Caco-2 (cell line): ENCODE data around the gene BDKRB1. TPM values are rescaled to one million over a fixed set of nuclear protein-coding genes. Genes with fewer than 3 reads are reported as not detected.

Source experiments
- BruUV-seq: library from RNA; stranded (reverse); fragments of 400-500 nt; replicated peaks from 2 replicates; lab custom pipeline; 2021; lab: Mats Ljungman, UMichigan
- CTCF ChIA-PET: fragments of 300-600 bp; sonication (Branson Sonifier 250); formaldehyde crosslinking; loops from one replicate; lab custom pipeline; 2022; ENCODE audit warnings: antibody characterized with exemption; lab: Charles Lee
- POLR2A ChIA-PET: fragments of 300-600 bp; sonication (Branson Sonifier 250); formaldehyde crosslinking; loops from one replicate; lab custom pipeline; 2022; ENCODE audit warnings: antibody characterized with exemption; lab: Charles Lee
- DNase-seq, 2 experiments: peaks; one replicate each; pipeline versions ENCODE4 v3.0.0 to v3.0.0-alpha.2; 2020 to 2022
- H3K27me3 ChIP-seq: replicated peaks from 2 replicates; pipeline ENCODE4 v1.6.0; 2011; ENCODE audit warnings: low read length; ENCODE audit not compliant: control insufficient read depth, insufficient read depth
- H3K36me3 ChIP-seq: 2 replicates; pipeline ENCODE4 v1.5.1; 2011; ENCODE audit warnings: low read length; ENCODE audit not compliant: control insufficient read depth, insufficient read depth
- H3K4me1 ChIP-seq: fragments of 250-450 bp; sonication (Bioruptor Pico); 2 replicates; pipeline ENCODE4 v1.5.1; 2020; ENCODE audit warnings: mild to moderate bottlenecking
- H3K4me3 ChIP-seq: 2 replicates; pipeline ENCODE4 v1.5.1; 2011; ENCODE audit warnings: low read depth, mild to moderate bottlenecking, control low read depth, low read length
- H3K9me3 ChIP-seq: fragments of 250-450 bp; sonication (Bioruptor Pico); 2 replicates; pipeline ENCODE4 v1.5.1; 2020; ENCODE audit warnings: mild to moderate bottlenecking, moderate library complexity
- H3K27ac Mint-ChIP-seq: one replicate; pipeline ENCODE4 v1.8.0; 2022; ENCODE audit warnings: mixed read lengths; ENCODE audit not compliant: unreplicated experiment
- H3K27me3 Mint-ChIP-seq: one replicate; pipeline ENCODE4 v1.8.0; 2022; ENCODE audit warnings: mixed read lengths; ENCODE audit not compliant: insufficient read depth, unreplicated experiment
- H3K36me3 Mint-ChIP-seq: one replicate; pipeline ENCODE4 v1.8.0; 2022; ENCODE audit warnings: mild to moderate bottlenecking, mixed read lengths; ENCODE audit not compliant: insufficient read depth, unreplicated experiment
- H3K4me1 Mint-ChIP-seq: one replicate; pipeline ENCODE4 v1.8.0; 2022; ENCODE audit warnings: low read depth, mixed read lengths; ENCODE audit not compliant: unreplicated experiment
- H3K4me3 Mint-ChIP-seq: one replicate; pipeline ENCODE4 v1.8.0; 2022; ENCODE audit warnings: mild to moderate bottlenecking, moderate library complexity, mixed read lengths; ENCODE audit not compliant: unreplicated experiment
- H3K9me3 Mint-ChIP-seq: one replicate; pipeline ENCODE4 v1.8.0; 2022; ENCODE audit warnings: mixed read lengths; ENCODE audit not compliant: unreplicated experiment
- intact Hi-C: fragments of 100-400 bp; cut with micrococcal nuclease; formaldehyde crosslinking; loops from one replicate; pipeline ENCODE4 v1.10.0; 2022; ENCODE audit not compliant: unreplicated experiment
- total RNA-seq: library from RNA; stranded (reverse); gene quantifications from 2 replicates; pipeline ENCODE4 v1.2.3, GENCODE V29; 2022
- TF ChIP-seq, protein P1 (sequence below), 2 experiments: fragments of 200-600 bp in 1 of 2; IDR thresholded peaks; 1 replicate in 1 of 2; 2 replicates in 1 of 2; pipeline versions ENCODE4 v1.5.1 to v1.8.0; 2011 to 2022; ENCODE audit warnings: antibody characterized with exemption in 1 of 2, control low read depth in 1 of 2, inconsistent platforms in 1 of 2, low read depth in 1 of 2, low read length in 1 of 2, mild to moderate bottlenecking in 1 of 2, moderate library complexity in 1 of 2; ENCODE audit not compliant: insufficient read depth in 1 of 2, severe bottlenecking in 1 of 2, unreplicated experiment in 1 of 2

The BDKRB1 gene
- total RNA-seq, 1 experiment from 2014 or later, result 0.18 TPM

DNA sequence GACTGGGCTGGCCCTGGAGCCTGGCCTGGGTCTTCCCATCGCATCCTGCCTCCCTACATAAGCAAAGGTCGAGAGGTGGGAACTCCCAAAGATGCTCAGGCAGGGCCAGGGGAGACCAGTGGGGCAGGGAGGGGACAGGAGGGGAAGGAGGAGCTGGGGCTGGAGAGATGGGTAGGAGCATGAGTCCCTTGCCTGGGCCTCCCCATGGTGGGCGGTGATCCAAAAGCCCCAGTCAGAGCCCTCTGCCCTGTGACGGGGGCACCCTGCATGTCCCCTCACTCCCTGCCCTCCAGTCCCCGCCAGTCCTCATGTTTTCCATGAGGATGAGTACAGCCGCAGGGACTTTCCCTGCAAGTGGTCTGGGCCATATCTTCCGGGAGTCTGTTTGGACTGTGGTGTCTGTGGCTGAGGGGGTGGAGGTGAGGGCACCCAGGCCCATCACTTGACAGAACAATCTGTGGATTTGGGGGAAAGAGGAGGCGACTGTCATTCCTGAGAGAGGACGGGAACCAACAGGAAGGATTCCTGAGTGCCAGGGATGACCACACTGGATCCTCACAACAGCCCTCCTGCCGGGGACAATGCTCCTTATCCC, 42.0 kb upstream of the BDKRB1 start:
- Mint-ChIP-seq H3K27ac (no peak overlapping the region), H3K36me3 (no peaks in the 10 kb centered on the region), H3K4me3 (no peak overlapping the region), H3K27me3 (no peaks in the 10 kb centered on the region), H3K4me1 (no peaks in the 10 kb centered on the region), H3K9me3 (peaks cover 12% of the 10 kb centered on the region)
- intact Hi-C loops, result no loop called here
- Histone ChIP-seq H3K4me1 (no peaks in the 10 kb centered on the region), H3K4me3 (no peak overlapping the region), H3K9me3 (no peaks in the 10 kb centered on the region), H3K27me3 (no peaks in the 10 kb centered on the region), H3K36me3 (no peaks in the 10 kb centered on the region)
- no TSS peak for BruUV-seq
- ChIA-PET CTCF (no interaction called here), POLR2A (no interaction called here)
- no peak for DNase-seq
- TF ChIP-seq, protein P1, sequence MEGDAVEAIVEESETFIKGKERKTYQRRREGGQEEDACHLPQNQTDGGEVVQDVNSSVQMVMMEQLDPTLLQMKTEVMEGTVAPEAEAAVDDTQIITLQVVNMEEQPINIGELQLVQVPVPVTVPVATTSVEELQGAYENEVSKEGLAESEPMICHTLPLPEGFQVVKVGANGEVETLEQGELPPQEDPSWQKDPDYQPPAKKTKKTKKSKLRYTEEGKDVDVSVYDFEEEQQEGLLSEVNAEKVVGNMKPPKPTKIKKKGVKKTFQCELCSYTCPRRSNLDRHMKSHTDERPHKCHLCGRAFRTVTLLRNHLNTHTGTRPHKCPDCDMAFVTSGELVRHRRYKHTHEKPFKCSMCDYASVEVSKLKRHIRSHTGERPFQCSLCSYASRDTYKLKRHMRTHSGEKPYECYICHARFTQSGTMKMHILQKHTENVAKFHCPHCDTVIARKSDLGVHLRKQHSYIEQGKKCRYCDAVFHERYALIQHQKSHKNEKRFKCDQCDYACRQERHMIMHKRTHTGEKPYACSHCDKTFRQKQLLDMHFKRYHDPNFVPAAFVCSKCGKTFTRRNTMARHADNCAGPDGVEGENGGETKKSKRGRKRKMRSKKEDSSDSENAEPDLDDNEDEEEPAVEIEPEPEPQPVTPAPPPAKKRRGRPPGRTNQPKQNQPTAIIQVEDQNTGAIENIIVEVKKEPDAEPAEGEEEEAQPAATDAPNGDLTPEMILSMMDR (IDR thresholded peaks at IDR 0.05; ENCODE audit: insufficient read depth in 1 of 2, low read depth in 1 of 2, low read length in 1 of 2, severe bottlenecking in 1 of 2, unreplicated experiment in 1 of 2), result no peak

DNA sequence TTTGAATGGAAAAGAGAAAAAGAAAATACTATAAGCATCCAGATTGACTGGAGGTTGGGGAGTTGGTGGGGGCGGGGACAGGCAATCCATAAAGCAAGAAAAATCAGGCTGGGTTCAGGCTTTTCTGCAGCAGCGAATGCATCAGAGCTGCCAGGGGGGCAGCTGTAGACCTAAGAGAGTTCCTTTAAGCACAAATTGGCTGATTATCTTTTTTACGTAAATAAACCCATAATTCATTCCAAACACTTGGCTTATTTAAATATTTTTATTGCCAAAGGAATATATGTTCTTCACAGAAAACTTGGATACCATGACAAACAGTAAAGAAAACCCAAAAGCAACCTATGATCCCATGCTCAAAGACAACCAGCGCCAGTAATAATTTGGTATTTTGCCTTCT, 41.2 kb upstream of the BDKRB1 start:
- Mint-ChIP-seq H3K9me3 (peaks cover 12% of the 10 kb centered on the region), H3K27ac (no peak overlapping the region), H3K4me1 (no peaks in the 10 kb centered on the region), H3K4me3 (no peak overlapping the region), H3K27me3 (no peaks in the 10 kb centered on the region), H3K36me3 (no peaks in the 10 kb centered on the region)
- intact Hi-C loops, result no loop called here
- H3K9me3 ChIP-seq, result no peaks in the 10 kb centered on the region
- no peaks in the 10 kb centered on the region for H3K36me3 ChIP-seq
- CTCF ChIA-PET, result no interaction called here
- H3K4me1 ChIP-seq, result no peaks in the 10 kb centered on the region
- no peaks in the 10 kb centered on the region for H3K27me3 ChIP-seq
- no peak for DNase-seq
- TF ChIP-seq, protein P1 (IDR thresholded peaks at IDR 0.05; ENCODE audit: insufficient read depth in 1 of 2, low read depth in 1 of 2, low read length in 1 of 2, severe bottlenecking in 1 of 2, unreplicated experiment in 1 of 2), result no peak
- BruUV-seq, result no TSS peak
- H3K4me3 ChIP-seq, result no peak overlapping the region
- POLR2A ChIA-PET, result no interaction called here

DNA sequence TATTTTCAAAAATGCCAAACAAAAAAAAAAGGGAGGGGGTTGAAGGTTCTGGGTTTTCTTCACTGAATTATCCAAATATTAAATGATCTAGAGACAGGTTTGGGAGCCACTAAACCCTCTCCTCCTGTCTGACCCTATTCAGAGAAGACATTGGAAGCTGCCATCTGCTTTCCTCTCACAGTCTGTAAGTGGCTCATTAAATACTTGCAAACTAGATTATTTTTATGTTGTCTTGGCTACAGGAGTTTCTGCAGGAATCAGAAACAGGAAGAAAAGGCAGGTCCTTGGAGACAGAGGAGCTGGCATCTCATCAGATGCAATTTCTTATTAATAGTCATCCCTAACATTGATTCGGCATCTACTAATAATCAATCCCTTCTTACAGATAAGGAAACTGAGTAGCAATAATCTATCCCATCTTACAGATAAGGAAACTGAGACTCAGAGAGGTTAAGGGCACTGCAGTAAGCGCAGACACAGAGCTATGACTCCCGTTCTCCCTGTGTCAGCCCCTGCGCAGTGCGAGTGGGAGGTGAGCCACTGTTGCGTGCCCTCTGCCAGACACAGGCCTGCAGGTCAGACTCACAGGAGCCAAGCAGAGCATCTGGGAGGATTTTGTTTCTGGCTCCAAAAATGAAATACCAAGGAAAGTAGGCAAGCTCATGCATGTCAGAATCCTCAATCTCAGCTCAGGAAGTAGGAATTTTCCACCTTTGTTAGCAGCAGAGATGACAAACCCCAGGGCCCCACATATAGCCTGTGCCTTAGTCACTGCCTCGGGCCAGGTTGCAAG, 40.4 kb upstream of the BDKRB1 start:
- ChIA-PET CTCF (no interaction called here), POLR2A (no interaction called here)
- no peaks in the 10 kb centered on the region for H3K9me3 ChIP-seq
- peaks cover 12% of the 10 kb centered on the region for H3K9me3 Mint-ChIP-seq
- intact Hi-C loops, result no loop called here
- H3K27me3 ChIP-seq, result no peaks in the 10 kb centered on the region
- H3K36me3 Mint-ChIP-seq, result no peaks in the 10 kb centered on the region
- TF ChIP-seq, protein P1 (IDR thresholded peaks at IDR 0.05; ENCODE audit: insufficient read depth in 1 of 2, low read depth in 1 of 2, low read length in 1 of 2, severe bottlenecking in 1 of 2, unreplicated experiment in 1 of 2), result no peak
- no peaks in the 10 kb centered on the region for H3K4me1 ChIP-seq
- no peak overlapping the region for H3K4me3 ChIP-seq
- no peaks in the 10 kb centered on the region for H3K36me3 ChIP-seq
- no peak for DNase-seq
- no TSS peak for BruUV-seq
- no peaks in the 10 kb centered on the region for H3K4me1 Mint-ChIP-seq
- H3K27ac Mint-ChIP-seq, result no peak overlapping the region
- H3K27me3 Mint-ChIP-seq, result no peaks in the 10 kb centered on the region
- no peak overlapping the region for H3K4me3 Mint-ChIP-seq
